Skin of body (tissue), 2 donors: ENCODE data around the gene UBE2S. TPM values are rescaled to one million over a fixed set of nuclear protein-coding genes. Genes with fewer than 3 reads are reported as not detected.
"Not testable (repeated sequence)": the region's sequence is repeated elsewhere in the genome, so short reads cannot be mapped to it uniquely, and the experiment has no call there.

Source experiments
- DNase-seq: peaks from one replicate; lab custom pipeline; 2025; lab: John Stamatoyannopoulos, UW
- total RNA-seq: library from RNA; depleted of rRNA; stranded (reverse); fragments of >200 nt; gene quantifications from one replicate; pipeline ENCODE4 v1.2.3, GENCODE V29; 2014

Gene UBE2S
- total RNA-seq, 1 donor from 2014 or later, result 25.4 TPM

GRCh38 chr19:55440411-55441105, 33.0 kb upstream of the UBE2S start:
- no peak for DNase-seq

GRCh38 chr19:55439052-55439451, 31.5 kb upstream of the UBE2S start:
- no peak for DNase-seq

- peak; percentile 15 for DNase-seq
Observed at GRCh38 chr19:55437410-55437809, 29.8 kb upstream of the UBE2S start.

- no peak for DNase-seq
Observed at GRCh38 chr19:55436847-55437246, 29.3 kb upstream of the UBE2S start.

- DNase-seq, result no peak
Observed at GRCh38 chr19:55435020-55435419, 27.4 kb upstream of the UBE2S start.

GRCh38 chr19:55434356-55434919, 26.9 kb upstream of the UBE2S start:
- DNase-seq, result no peak

- no peak for DNase-seq
Observed at GRCh38 chr19:55433292-55433691, 25.7 kb upstream of the UBE2S start.

GRCh38 chr19:55432241-55432959, 24.8 kb upstream of the UBE2S start:
- no peak for DNase-seq

- DNase-seq, result no peak
Observed at GRCh38 chr19:55431183-55431582, 23.6 kb upstream of the UBE2S start.

- DNase-seq, result no peak
Observed at GRCh38 chr19:55426042-55426441, 18.5 kb upstream of the UBE2S start.

GRCh38 chr19:55424518-55424917, 16.9 kb upstream of the UBE2S start:
- no peak for DNase-seq

- no peak for DNase-seq
Observed at GRCh38 chr19:55423225-55424005, 15.8 kb upstream of the UBE2S start.

GRCh38 chr19:55421281-55421680, 13.7 kb upstream of the UBE2S start:
- not testable (repeated sequence) for DNase-seq

- no peak for DNase-seq
Observed at GRCh38 chr19:55419624-55420236, 12.1 kb upstream of the UBE2S start.

- no peak for DNase-seq
Observed at GRCh38 chr19:55419103-55419502, 11.5 kb upstream of the UBE2S start.

GRCh38 chr19:55418185-55418584, 10.6 kb upstream of the UBE2S start:
- DNase-seq, result peak; percentile 76

- no peak for DNase-seq
Observed at GRCh38 chr19:55410168-55410567, 2.6 kb upstream of the UBE2S start.

GRCh38 chr19:55409179-55409578, 1.6 kb upstream of the UBE2S start:
- not testable (repeated sequence) for DNase-seq

GRCh38 chr19:55408533-55408872, 915 bp upstream of the UBE2S start:
- DNase-seq, result no peak

GRCh38 chr19:55407800-55408532, 378 bp upstream of the UBE2S start:
- DNase-seq, result peak; percentile 100
